ENCODE results near the gene SOX1.

- TF ChIP-seq TAF1 (IDR thresholded peaks at IDR 0.05; ENCODE audit: borderline replicate concordance, insufficient read depth, low read length) (no peak), POLR2AphosphoS5 (IDR thresholded peaks at IDR 0.05; ENCODE audit: low read depth, low read length) (no peak), REST (IDR thresholded peaks at IDR 0.05; ENCODE audit: insufficient read depth in 1 of 2, low read depth in 2 of 2, low read length in 2 of 2) (no peak), SIN3A (IDR thresholded peaks at IDR 0.05; ENCODE audit: borderline replicate concordance, insufficient read depth, low read length) (no peak), FOXP2 (optimal IDR thresholded peaks at IDR 0.05; ENCODE audit: borderline replicate concordance, extremely low read depth, extremely low read length, insufficient read depth) (no peak)
Measured at GRCh38 chr13:112101360-112101930, 34.5 kb downstream of the SOX1 start.

Data from PFSK-1 (cell line).